Caco-2 (cell line): Measurements from ENCODE around the gene INTS7. TPM values are rescaled to one million over a fixed set of nuclear protein-coding genes. Genes with fewer than 3 reads are reported as not detected.
"Not testable (repeated sequence)": the region's sequence is repeated elsewhere in the genome, so short reads cannot be mapped to it uniquely, and the experiment has no call there.

Source experiments
- BruUV-seq: library from RNA; stranded (reverse); fragments of 400-500 nt; replicated peaks from 2 replicates; lab custom pipeline; 2021; lab: Mats Ljungman, UMichigan
- CTCF ChIA-PET: fragments of 300-600 bp; sonication (Branson Sonifier 250); formaldehyde crosslinking; loops from one replicate; lab custom pipeline; 2022; ENCODE audit warnings: antibody characterized with exemption; lab: Charles Lee
- POLR2A ChIA-PET: fragments of 300-600 bp; sonication (Branson Sonifier 250); formaldehyde crosslinking; loops from one replicate; lab custom pipeline; 2022; ENCODE audit warnings: antibody characterized with exemption; lab: Charles Lee
- DNase-seq, 2 experiments: peaks; one replicate each; pipeline versions ENCODE4 v3.0.0 to v3.0.0-alpha.2; 2020 to 2022
- H3K27me3 ChIP-seq: replicated peaks from 2 replicates; pipeline ENCODE4 v1.6.0; 2011; ENCODE audit warnings: low read length; ENCODE audit not compliant: control insufficient read depth, insufficient read depth
- H3K36me3 ChIP-seq: 2 replicates; pipeline ENCODE4 v1.5.1; 2011; ENCODE audit warnings: low read length; ENCODE audit not compliant: control insufficient read depth, insufficient read depth
- H3K4me1 ChIP-seq: fragments of 250-450 bp; sonication (Bioruptor Pico); 2 replicates; pipeline ENCODE4 v1.5.1; 2020; ENCODE audit warnings: mild to moderate bottlenecking
- H3K4me3 ChIP-seq: 2 replicates; pipeline ENCODE4 v1.5.1; 2011; ENCODE audit warnings: low read depth, mild to moderate bottlenecking, control low read depth, low read length
- H3K9me3 ChIP-seq: fragments of 250-450 bp; sonication (Bioruptor Pico); 2 replicates; pipeline ENCODE4 v1.5.1; 2020; ENCODE audit warnings: mild to moderate bottlenecking, moderate library complexity
- H3K27ac Mint-ChIP-seq: one replicate; pipeline ENCODE4 v1.8.0; 2022; ENCODE audit warnings: mixed read lengths; ENCODE audit not compliant: unreplicated experiment
- H3K27me3 Mint-ChIP-seq: one replicate; pipeline ENCODE4 v1.8.0; 2022; ENCODE audit warnings: mixed read lengths; ENCODE audit not compliant: insufficient read depth, unreplicated experiment
- H3K36me3 Mint-ChIP-seq: one replicate; pipeline ENCODE4 v1.8.0; 2022; ENCODE audit warnings: mild to moderate bottlenecking, mixed read lengths; ENCODE audit not compliant: insufficient read depth, unreplicated experiment
- H3K4me1 Mint-ChIP-seq: one replicate; pipeline ENCODE4 v1.8.0; 2022; ENCODE audit warnings: low read depth, mixed read lengths; ENCODE audit not compliant: unreplicated experiment
- H3K4me3 Mint-ChIP-seq: one replicate; pipeline ENCODE4 v1.8.0; 2022; ENCODE audit warnings: mild to moderate bottlenecking, moderate library complexity, mixed read lengths; ENCODE audit not compliant: unreplicated experiment
- H3K9me3 Mint-ChIP-seq: one replicate; pipeline ENCODE4 v1.8.0; 2022; ENCODE audit warnings: mixed read lengths; ENCODE audit not compliant: unreplicated experiment
- CTCF ChIP-seq, 2 experiments: fragments of 200-600 bp in 1 of 2; IDR thresholded peaks; 1 replicate in 1 of 2; 2 replicates in 1 of 2; pipeline versions ENCODE4 v1.5.1 to v1.8.0; 2011 to 2022; ENCODE audit warnings: antibody characterized with exemption in 1 of 2, control low read depth in 1 of 2, inconsistent platforms in 1 of 2, low read depth in 1 of 2, low read length in 1 of 2, mild to moderate bottlenecking in 1 of 2, moderate library complexity in 1 of 2; ENCODE audit not compliant: insufficient read depth in 1 of 2, severe bottlenecking in 1 of 2, unreplicated experiment in 1 of 2
- intact Hi-C: fragments of 100-400 bp; cut with micrococcal nuclease; formaldehyde crosslinking; loops from one replicate; pipeline ENCODE4 v1.10.0; 2022; ENCODE audit not compliant: unreplicated experiment
- total RNA-seq: library from RNA; stranded (reverse); gene quantifications from 2 replicates; pipeline ENCODE4 v1.2.3, GENCODE V29; 2022

The INTS7 gene
- total RNA-seq, 1 experiment from 2014 or later, result 31.9 TPM

- H3K4me3 ChIP-seq, result no peak overlapping the region
- H3K36me3 ChIP-seq, result no peaks in the 10 kb centered on the region; the same call in 1 of the 2 replicates
- no peak for TF ChIP-seq CTCF (IDR thresholded peaks at IDR 0.05; ENCODE audit: insufficient read depth in 1 of 2, low read depth in 1 of 2, low read length in 1 of 2, severe bottlenecking in 1 of 2, unreplicated experiment in 1 of 2)
- ChIA-PET CTCF (no interaction called here), POLR2A (no interaction called here)
- H3K9me3 ChIP-seq, result no peaks in the 10 kb centered on the region; the same call in 1 of the 2 replicates
- H3K36me3 Mint-ChIP-seq, result peaks cover 20% of the 10 kb centered on the region
- no peak overlapping the region for H3K4me3 Mint-ChIP-seq
- no peaks in the 10 kb centered on the region for H3K4me1 Mint-ChIP-seq
- no peaks in the 10 kb centered on the region for H3K9me3 Mint-ChIP-seq
- no peaks in the 10 kb centered on the region for H3K27me3 Mint-ChIP-seq
- H3K4me1 ChIP-seq, result no peaks in the 10 kb centered on the region
- BruUV-seq, result no TSS peak
- no peaks in the 10 kb centered on the region for H3K27me3 ChIP-seq
- no peak for DNase-seq
- H3K27ac Mint-ChIP-seq, result no peak overlapping the region
- intact Hi-C loops, result no loop called here
These were observed 32.8 kb downstream of the INTS7 start for GRCh38 chr1:212002536-212002935.

GRCh38 chr1:211997426-211997825, 37.9 kb downstream of the INTS7 start:
- H3K36me3 ChIP-seq, H3K27ac Mint-ChIP-seq, H3K27me3 Mint-ChIP-seq, H3K9me3 Mint-ChIP-seq, CTCF ChIA-PET, DNase-seq, H3K27me3 ChIP-seq, H3K4me3 Mint-ChIP-seq, H3K4me1 Mint-ChIP-seq, H3K4me1 ChIP-seq, BruUV-seq, POLR2A ChIA-PET, H3K9me3 ChIP-seq, intact Hi-C loops, H3K4me3 ChIP-seq: not testable (repeated sequence)
- peaks cover 41% of the 10 kb centered on the region for H3K36me3 Mint-ChIP-seq

- BruUV-seq, result no TSS peak
- ChIA-PET POLR2A (no interaction called here), CTCF (no interaction called here)
- no peaks in the 10 kb centered on the region for H3K9me3 ChIP-seq
- intact Hi-C loops, result no loop called here
- Mint-ChIP-seq H3K27me3 (no peaks in the 10 kb centered on the region), H3K4me1 (no peaks in the 10 kb centered on the region), H3K27ac (no peak overlapping the region), H3K9me3 (peaks cover 2% of the 10 kb centered on the region), H3K4me3 (no peak overlapping the region), H3K36me3 (peaks cover 26% of the 10 kb centered on the region)
- no peaks in the 10 kb centered on the region; the same call in 1 of the 2 replicates for H3K36me3 ChIP-seq
- TF ChIP-seq CTCF (IDR thresholded peaks at IDR 0.05; ENCODE audit: insufficient read depth in 1 of 2, low read depth in 1 of 2, low read length in 1 of 2, severe bottlenecking in 1 of 2, unreplicated experiment in 1 of 2), result no peak
- no peaks in the 10 kb centered on the region for H3K4me1 ChIP-seq
- DNase-seq, result no peak
- no peaks in the 10 kb centered on the region for H3K27me3 ChIP-seq
- H3K4me3 ChIP-seq, result no peak overlapping the region
These were observed 43.7 kb downstream of the INTS7 start for GRCh38 chr1:211991695-211992094.
